GM12878 (cell line): Measurements from ENCODE around the gene SMIM32. TPM values are rescaled to one million over a fixed set of nuclear protein-coding genes. Genes with fewer than 3 reads are reported as not detected.

Experiments
- ATAC-seq: fragments of 200-7000 bp; cut with Tn5 transposase; 3 replicates; pipeline ENCODE4 v1.9.1; 2020; ENCODE audit warnings: mild to moderate bottlenecking, moderate library complexity
- BruUV-seq: library from RNA; stranded (reverse); fragments of 400-500 nt; replicated peaks from 2 replicates; lab custom pipeline; 2021; lab: Mats Ljungman, UMichigan
- CTCF ChIA-PET: fragments of 300-600 bp; sonication (Branson Sonifier 250); formaldehyde crosslinking; extraction: SDS; loops from one replicate; lab custom pipeline; 2021; ENCODE audit warnings: inconsistent platforms; lab: Yijun Ruan, JAX
- POLR2A ChIA-PET: fragments of 350-600 bp; formaldehyde crosslinking; extraction: SDS; loops from one replicate; lab custom pipeline; 2021; ENCODE audit warnings: inconsistent platforms; lab: Charles Lee
- RAD21 ChIA-PET: fragments of 300-600 bp; sonication (Branson Sonifier 250); formaldehyde crosslinking; loops from one replicate; lab custom pipeline; 2023; ENCODE audit warnings: antibody characterized with exemption; ENCODE audit not compliant: unreplicated experiment; lab: Charles Lee
- SMC1A ChIA-PET: fragments of 300-600 bp; sonication (Branson Sonifier 250); formaldehyde crosslinking; loops from one replicate; lab custom pipeline; 2023; ENCODE audit not compliant: unreplicated experiment, uncharacterized antibody; lab: Charles Lee
- DNase-seq: peaks from one replicate; pipeline ENCODE4 v3.0.0-alpha.2; 2011; ENCODE audit warnings: low read depth, low spot score
- FAIRE-seq: peaks from 3 replicates; lab custom pipeline; 2011; peaks lifted over from hg19 to GRCh38; lab: Jason Lieb, UNC
- H2AFZ ChIP-seq: 2 replicates; pipeline ENCODE4 v1.6.0; 2011; ENCODE audit warnings: low read depth, low read length, control low read depth; ENCODE audit not compliant: control insufficient read depth
- H3K27ac ChIP-seq: 2 replicates; pipeline ENCODE4 v1.5.1; 2011; ENCODE audit warnings: control low read depth; ENCODE audit not compliant: control insufficient read depth, insufficient read depth
- H3K27me3 ChIP-seq, 2 experiments: replicated peaks in 1 of 2; 2 replicates each; pipeline versions ENCODE4 v1.6.0 to v1.6.1; 2011; ENCODE audit warnings: low read length in 1 of 2; ENCODE audit not compliant: control insufficient read depth in 2 of 2, insufficient read depth in 2 of 2
- H3K36me3 ChIP-seq, 2 experiments: 2 replicates each; pipeline ENCODE4 v1.5.1; 2011; ENCODE audit warnings: low read length in 1 of 2; ENCODE audit not compliant: control insufficient read depth in 2 of 2, insufficient read depth in 2 of 2
- H3K4me1 ChIP-seq: 2 replicates; pipeline ENCODE4 v1.6.1; 2011; ENCODE audit warnings: mild to moderate bottlenecking, low read length, moderate library complexity, mixed read lengths; ENCODE audit not compliant: control insufficient read depth, insufficient read depth
- H3K4me2 ChIP-seq: 2 replicates; pipeline ENCODE4 v1.6.0; 2011; ENCODE audit warnings: control low read depth; ENCODE audit not compliant: control insufficient read depth, insufficient read depth
- H3K4me3 ChIP-seq: fragments of 200-600 bp; sonication (generic); 2 replicates; pipeline ENCODE4 v1.5.1; 2016
- H3K79me2 ChIP-seq: 2 replicates; pipeline ENCODE4 v1.6.0; 2011; ENCODE audit warnings: low read length; ENCODE audit not compliant: control insufficient read depth, insufficient read depth
- H3K9ac ChIP-seq: 2 replicates; pipeline ENCODE4 v1.8.0; 2011; ENCODE audit warnings: low read length, control low read depth, mixed read lengths; ENCODE audit not compliant: control insufficient read depth, insufficient read depth
- H3K9me3 ChIP-seq: replicated peaks from 3 replicates; pipeline ENCODE4 v1.5.1; 2011; ENCODE audit warnings: mild to moderate bottlenecking, low read length; ENCODE audit not compliant: control insufficient read depth, insufficient read depth
- H4K20me1 ChIP-seq: 2 replicates; pipeline ENCODE4 v1.6.0; 2011; ENCODE audit not compliant: control insufficient read depth, insufficient read depth
- BCL11A ChIP-seq: IDR thresholded peaks from 2 replicates; pipeline ENCODE4 v1.6.1; 2011; ENCODE audit warnings: low read depth, low read length
- CHD2 ChIP-seq: IDR thresholded peaks from 2 replicates; pipeline ENCODE4 v1.6.1; 2011; ENCODE audit warnings: low read depth, low read length, improper control_type of control experiment, borderline replicate concordance
- FOXM1 ChIP-seq: IDR thresholded peaks from 2 replicates; pipeline ENCODE4 v1.6.1; 2012; ENCODE audit warnings: low read depth, mild to moderate bottlenecking, inconsistent platforms, low read length, moderate library complexity
- MLLT1 ChIP-seq: fragments of 450-650 bp; IDR thresholded peaks from 2 replicates; pipeline ENCODE4 v1.6.1; 2016; ENCODE audit warnings: mild to moderate bottlenecking
- NR2C1 ChIP-seq: fragments of 450-650 bp; IDR thresholded peaks from 2 replicates; pipeline ENCODE4 v1.6.1; 2017; ENCODE audit warnings: antibody characterized with exemption, mild to moderate bottlenecking, moderate library complexity
- PAX5 ChIP-seq: IDR thresholded peaks from 2 replicates; pipeline ENCODE4 v1.6.1; 2011; ENCODE audit warnings: low read depth, low read length, borderline replicate concordance
- RB1 ChIP-seq: fragments of 450-650 bp; formaldehyde crosslinking; IDR thresholded peaks from 2 replicates; pipeline ENCODE4 v1.6.1; 2017; ENCODE audit warnings: mild to moderate bottlenecking, borderline replicate concordance
- STAT3 ChIP-seq: IDR thresholded peaks from 2 replicates; pipeline ENCODE4 v1.6.1; 2011; ENCODE audit warnings: low read depth, low read length, improper control_type of control experiment
- SUZ12 ChIP-seq: fragments of 200-600 bp; sonication (generic); IDR thresholded peaks from one replicate; pipeline ENCODE4 v1.6.1; 2018; ENCODE audit warnings: antibody characterized with exemption, mild to moderate bottlenecking; ENCODE audit not compliant: unreplicated experiment
- USF2 ChIP-seq: IDR thresholded peaks from 2 replicates; pipeline ENCODE4 v1.6.1; 2011; ENCODE audit warnings: low read depth, low read length, improper control_type of control experiment, borderline replicate concordance
- WGBS: methylation state at CpG from one replicate; pipeline ENCODE4 v1.1.6; 2016; ENCODE audit warnings: low lambda C conversion rate; ENCODE audit not compliant: insufficient replicate concordance, insufficient coverage; ENCODE audit errors: missing lambda C conversion rate; 5-methylcytosine and 5-hydroxymethylcytosine counted together
- in situ Hi-C: fragments of 300-500 bp; cut with MboI; formaldehyde crosslinking; loops from 9 replicates; pipeline ENCODE4 v1.14.3; 2018; ENCODE audit warnings: mixed read lengths
- intact Hi-C: fragments of 100-400 bp; cut with micrococcal nuclease; formaldehyde crosslinking; loops from one replicate; pipeline ENCODE4 v1.14.2; 2022; ENCODE audit not compliant: unreplicated experiment
- polyA plus RNA-seq, 11 experiments: library from polyadenylated mRNA; depleted of rRNA in 4 of 11; unstranded in 6 of 11; stranded (reverse) in 5 of 11; fragments of >200 nt; fragmentation: Nextera tagmentation in 4 of 11; fragmentation: Illumina TruSeq in 1 of 11; extraction: Ambion mirVana in 4 of 11; extraction: Trizol in 1 of 11; gene quantifications; 1 replicate in 1 of 11; 2 replicates in 10 of 11; pipeline versions ENCODE4 v1.2.1 to v1.2.3, GENCODE V29; 2011 to 2016; ENCODE audit warnings: inconsistent platforms in 2 of 11, missing spikeins in 2 of 11, low read depth in 1 of 11
- total RNA-seq, 4 experiments: library from RNA; depleted of rRNA in 3 of 4; stranded (reverse); fragments of >200 nt in 3 of 4; fragmentation: Illumina TruSeq in 1 of 4; extraction: Trizol in 1 of 4; gene quantifications; 2 replicates each; pipeline versions ENCODE4 v1.2.1 to v1.2.3, GENCODE V29; 2013 to 2021

SMIM32 gene
- total and polyA plus RNA-seq, 10 of the 15 experiments (the other 5 are each of a cell fraction or from before 2014, with no cell fraction given): not detected

GRCh38 chr5:136230176-136230575, 37.2 kb upstream of the SMIM32 start:
- WGBS: 0% methylated on average over 1 of the region's 1 CpG
- SMC1A ChIA-PET: interaction anchor here (1.1 kb wide), 1 partner anchor 19 kb away, joined by 4 read pairs; no protein-coding TSS in a partner anchor
- ATAC-seq: no peak
- H2AFZ ChIP-seq: no peak overlapping the region
- FAIRE-seq: no peak
- no peaks in the 10 kb centered on the region for H3K27me3 ChIP-seq
- no TSS peak for BruUV-seq
- intact Hi-C loops: no loop called here
- CTCF ChIA-PET: interaction anchor here (0.6 to 1.1 kb wide), 3 partner anchors 18 to 74 kb away, joined by 3 to 5 read pairs (median 5); no protein-coding TSS in a partner anchor
- in situ Hi-C loops: no loop called here
- no peaks in the 10 kb centered on the region for H3K79me2 ChIP-seq
- RAD21 ChIA-PET: no interaction called here
- no peaks in the 10 kb centered on the region; the same call in 1 of the 2 replicates for H3K4me1 ChIP-seq
- H3K9me3 ChIP-seq: no peaks in the 10 kb centered on the region
- no peak overlapping the region for H3K9ac ChIP-seq
- no peaks in the 10 kb centered on the region for H4K20me1 ChIP-seq
- no peak overlapping the region for H3K4me3 ChIP-seq
- no peak overlapping the region for H3K4me2 ChIP-seq
- POLR2A ChIA-PET: no interaction called here
- no peak overlapping the region for H3K27ac ChIP-seq
- H3K36me3 ChIP-seq: no peaks in the 10 kb centered on the region
- TF ChIP-seq RB1 (no peak), NR2C1 (no peak), BCL11A (no peak), CHD2 (no peak), USF2 (no peak), STAT3 (no peak), PAX5 (no peak), SUZ12 (no peak), FOXM1 (no peak), MLLT1 (no peak)
- DNase-seq: no peak
